HG03196 (cell line): Measurements from ENCODE around the gene TMEM184B.

Experiments
- ATAC-seq: cut with Tn5 transposase; IDR thresholded peaks from one replicate; pipeline ENCODE4 v1.9.1; 2021; ENCODE audit not compliant: unreplicated experiment

TMEM184B gene

GRCh38 chr22:38272373-38273134, at the start of gene TMEM184B:
TSS of gene TMEM184B (minus strand) at chr22:38273010. CDS start at chr22:38247961, 25,049 bp downstream.
- peak; percentile 60 for ATAC-seq

GRCh38 chr22:38320605-38321402, 48.0 kb upstream of the TMEM184B start:
- ATAC-seq = no peak

GRCh38 chr22:38318792-38319773, 46.3 kb upstream of the TMEM184B start:
- ATAC-seq = no peak

- ATAC-seq = no peak
Measured at GRCh38 chr22:38317995-38318715, 45.3 kb upstream of the TMEM184B start.

GRCh38 chr22:38317122-38317994, 44.5 kb upstream of the TMEM184B start, which contains the start of gene CSNK1E:
TSS of gene CSNK1E (minus strand) at chr22:38317433. CDS start at chr22:38314157, 3,276 bp downstream.
- no peak for ATAC-seq

- no peak for ATAC-seq
Measured at GRCh38 chr22:38316364-38317121, 43.7 kb upstream of the TMEM184B start.

GRCh38 chr22:38315823-38316363, 43.1 kb upstream of the TMEM184B start:
- no peak for ATAC-seq

GRCh38 chr22:38314933-38315822, 42.4 kb upstream of the TMEM184B start:
- no peak for ATAC-seq

- ATAC-seq = no peak
Measured at GRCh38 chr22:38314051-38314932, 41.5 kb upstream of the TMEM184B start.

GRCh38 chr22:38313384-38313955, 40.7 kb upstream of the TMEM184B start:
- no peak for ATAC-seq

GRCh38 chr22:38312261-38312800, 39.5 kb upstream of the TMEM184B start:
- ATAC-seq = no peak

GRCh38 chr22:38311323-38311620, 38.5 kb upstream of the TMEM184B start:
- ATAC-seq = no peak

GRCh38 chr22:38310518-38311322, 37.9 kb upstream of the TMEM184B start:
- ATAC-seq = no peak

GRCh38 chr22:38309614-38310517, 37.1 kb upstream of the TMEM184B start:
- no peak for ATAC-seq
